Astrocyte of the spinal cord (primary cell): ENCODE data around the gene C4orf46.
"Not testable (repeated sequence)": the region's sequence is repeated elsewhere in the genome, so short reads cannot be mapped to it uniquely, and the experiment has no call there.

ENCODE experiments used
- DNase-seq: peaks from one replicate; pipeline ENCODE4 v3.0.0; 2011; ENCODE audit warnings: low read depth, low spot score
- H3K4me3 ChIP-seq: 2 replicates; pipeline ENCODE4 v1.5.1; 2011; ENCODE audit warnings: low read depth, mild to moderate bottlenecking, low read length, moderate library complexity
- in situ Hi-C: cut with HindIII; loops from 2 replicates; pipeline ENCODE4 v1.10.0; 2017; ENCODE audit warnings: low sequenced_read_pairs
- TF ChIP-seq, protein P1 (sequence below): IDR thresholded peaks from 2 replicates; pipeline ENCODE4 v1.5.1; 2012; ENCODE audit warnings: low read depth, mild to moderate bottlenecking, low read length, inconsistent platforms

C4orf46 gene

DNA sequence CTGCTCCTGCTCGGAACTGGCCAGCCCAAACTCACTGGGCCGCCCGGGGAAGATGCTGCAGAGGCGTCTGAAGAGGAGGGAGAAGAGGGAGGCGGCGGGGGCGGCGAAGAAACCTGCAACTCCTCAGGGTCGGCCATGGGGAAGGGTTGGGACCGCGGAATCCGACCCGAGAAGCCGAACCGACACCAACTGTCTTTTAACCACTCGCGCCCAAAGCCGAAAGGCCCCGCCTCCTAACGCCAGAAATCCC is at the start of gene C4orf46:
TSS of gene C4orf46 (minus strand) at position 223 of the 250 bp plus-strand sequence. CDS start at position 137, 86 bp downstream.
- TF ChIP-seq, protein P1, sequence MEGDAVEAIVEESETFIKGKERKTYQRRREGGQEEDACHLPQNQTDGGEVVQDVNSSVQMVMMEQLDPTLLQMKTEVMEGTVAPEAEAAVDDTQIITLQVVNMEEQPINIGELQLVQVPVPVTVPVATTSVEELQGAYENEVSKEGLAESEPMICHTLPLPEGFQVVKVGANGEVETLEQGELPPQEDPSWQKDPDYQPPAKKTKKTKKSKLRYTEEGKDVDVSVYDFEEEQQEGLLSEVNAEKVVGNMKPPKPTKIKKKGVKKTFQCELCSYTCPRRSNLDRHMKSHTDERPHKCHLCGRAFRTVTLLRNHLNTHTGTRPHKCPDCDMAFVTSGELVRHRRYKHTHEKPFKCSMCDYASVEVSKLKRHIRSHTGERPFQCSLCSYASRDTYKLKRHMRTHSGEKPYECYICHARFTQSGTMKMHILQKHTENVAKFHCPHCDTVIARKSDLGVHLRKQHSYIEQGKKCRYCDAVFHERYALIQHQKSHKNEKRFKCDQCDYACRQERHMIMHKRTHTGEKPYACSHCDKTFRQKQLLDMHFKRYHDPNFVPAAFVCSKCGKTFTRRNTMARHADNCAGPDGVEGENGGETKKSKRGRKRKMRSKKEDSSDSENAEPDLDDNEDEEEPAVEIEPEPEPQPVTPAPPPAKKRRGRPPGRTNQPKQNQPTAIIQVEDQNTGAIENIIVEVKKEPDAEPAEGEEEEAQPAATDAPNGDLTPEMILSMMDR = no peak
- in situ Hi-C loops = no loop called here
- no peak for DNase-seq
- peak within 1 kb of the TSS; percentile 90 for H3K4me3 ChIP-seq

DNA sequence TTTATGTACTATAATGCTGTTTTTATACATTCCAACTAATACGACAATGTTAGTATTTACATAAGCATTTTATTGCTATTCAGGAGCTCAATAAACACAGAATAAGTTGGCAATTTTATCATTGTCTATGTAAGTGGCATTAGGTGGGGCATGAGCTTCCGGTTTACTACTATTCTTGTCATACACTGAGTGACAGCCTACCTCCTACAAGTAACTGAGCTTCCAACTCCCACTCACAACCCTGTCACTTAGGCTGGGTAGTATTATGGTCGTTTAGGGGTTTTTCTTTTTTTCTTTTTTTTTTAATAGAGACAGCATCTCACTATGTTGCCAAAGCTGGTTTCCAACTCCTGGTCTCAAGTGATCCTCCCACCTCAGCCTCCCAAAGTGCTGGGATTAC is 44.1 kb upstream of the C4orf46 start:
- no peak for DNase-seq
- TF ChIP-seq, protein P1 = no peak
- in situ Hi-C loops = no loop called here

DNA sequence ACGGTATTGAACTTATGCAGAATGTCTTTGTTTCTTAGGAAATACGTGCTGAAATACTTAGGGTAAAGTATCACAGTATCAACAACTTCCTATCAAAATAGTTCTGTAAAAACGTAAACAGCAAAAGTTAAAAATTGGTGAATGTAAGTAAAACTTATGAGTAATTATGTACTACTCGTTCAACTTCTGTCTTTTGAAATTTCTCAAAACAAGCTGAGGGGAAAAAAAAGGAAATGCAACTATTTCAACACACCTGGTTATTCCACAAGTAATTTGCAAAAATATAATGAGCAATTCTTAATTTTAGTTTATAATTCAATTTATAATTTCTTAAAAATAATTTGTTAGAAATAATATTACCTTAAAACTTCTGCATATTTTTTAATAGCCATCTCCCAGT is 43.2 kb upstream of the C4orf46 start:
- in situ Hi-C loops = no loop called here
- TF ChIP-seq, protein P1 = no peak
- no peak overlapping the region for H3K4me3 ChIP-seq
- DNase-seq = no peak

More for the DNA sequence above, 44.1 kb upstream of the C4orf46 start:
- H3K4me3 ChIP-seq = no peak overlapping the region

DNA sequence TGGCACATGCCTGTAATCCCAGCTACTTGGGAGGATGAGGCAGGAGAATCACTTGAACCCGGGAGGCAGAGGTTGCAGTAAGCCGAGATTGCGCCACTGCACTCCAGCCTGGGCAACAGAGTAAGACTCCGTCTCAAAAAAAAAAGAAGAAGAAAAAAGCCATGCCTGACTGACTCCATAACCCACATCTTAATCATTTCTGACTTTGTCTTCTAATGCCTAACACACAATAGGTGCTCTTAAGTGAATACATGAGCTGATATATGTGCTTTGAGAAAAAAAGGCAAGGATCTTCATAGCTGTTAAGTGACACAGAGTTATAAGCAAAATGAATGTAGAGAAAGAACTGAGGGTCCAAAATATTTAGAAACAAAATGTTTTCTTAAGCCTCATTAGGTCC is 40.9 kb upstream of the C4orf46 start:
- in situ Hi-C loops, H3K4me3 ChIP-seq, DNase-seq: not testable (repeated sequence)

DNA sequence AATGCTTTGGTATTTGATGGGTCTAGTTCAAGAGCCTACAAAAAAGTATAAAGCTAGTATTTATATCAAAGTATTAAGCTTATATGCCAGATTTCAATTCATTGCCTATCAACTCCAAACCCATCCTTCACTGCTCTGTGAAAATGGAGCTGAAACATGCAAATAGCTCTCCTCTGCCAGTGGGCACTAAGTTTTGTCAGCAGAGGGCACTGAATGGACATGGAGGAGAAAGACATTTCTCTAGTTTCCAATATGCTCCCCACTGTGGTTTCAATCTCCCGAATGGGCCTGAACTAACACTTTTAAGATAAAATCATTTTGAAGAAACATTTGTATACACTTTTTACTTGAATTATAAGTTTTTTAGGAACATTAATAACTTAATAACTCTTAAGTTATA is 39.1 kb upstream of the C4orf46 start:
- TF ChIP-seq, protein P1 = peak; percentile 33
- DNase-seq = peak; percentile 14
- in situ Hi-C loops = no loop called here
- no peak overlapping the region for H3K4me3 ChIP-seq

DNA sequence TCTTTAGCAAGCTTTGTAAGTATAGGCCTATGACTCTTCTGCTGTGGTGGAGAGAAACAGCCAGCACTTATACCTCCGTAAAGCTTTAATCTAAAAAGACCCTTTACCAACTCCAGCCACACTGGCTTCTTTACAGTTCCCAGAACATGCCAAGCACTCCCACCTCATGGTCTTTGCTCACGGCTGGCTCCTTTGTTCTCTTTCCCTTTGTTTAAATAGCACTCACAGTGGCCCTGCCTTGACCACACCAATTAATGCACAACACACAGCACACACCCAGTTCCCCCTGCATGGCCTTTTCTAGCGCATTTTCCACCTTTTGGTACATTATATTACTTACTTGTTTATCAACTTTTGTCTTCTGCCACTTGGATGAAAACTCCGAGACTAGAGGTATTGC is 32.6 kb upstream of the C4orf46 start:
- DNase-seq = no peak
- H3K4me3 ChIP-seq = no peak overlapping the region
- TF ChIP-seq, protein P1 = no peak
- in situ Hi-C loops = no loop called here

DNA sequence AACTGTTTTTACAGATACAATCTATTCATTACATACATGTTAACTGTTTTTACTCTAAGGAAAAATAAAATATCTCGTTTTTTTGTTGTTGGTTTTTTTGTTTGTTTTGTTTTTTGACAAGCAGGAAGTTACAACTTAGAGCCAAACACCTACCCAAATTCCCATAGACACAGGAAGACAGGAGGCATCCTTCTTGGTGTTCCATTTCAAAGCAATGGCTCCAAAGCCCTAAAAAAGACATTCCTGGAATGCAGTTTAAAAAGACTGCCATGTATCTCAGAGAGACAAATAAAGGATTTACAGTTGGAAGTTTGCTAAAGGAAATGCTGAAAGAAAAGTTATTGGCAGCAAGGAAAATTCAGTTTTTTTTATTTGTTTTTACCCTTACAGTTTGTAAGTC is 17.1 kb upstream of the C4orf46 start:
- no peak for DNase-seq
- in situ Hi-C loops = no loop called here
- TF ChIP-seq, protein P1 = no peak
- no peak overlapping the region for H3K4me3 ChIP-seq
